Osteocyte (in vitro differentiated cells): Measurements from ENCODE around the gene PGAM4. TPM values are rescaled to one million over a fixed set of nuclear protein-coding genes. Genes with fewer than 3 reads are reported as not detected.
"Not testable (repeated sequence)": the region's sequence is repeated elsewhere in the genome, so short reads cannot be mapped to it uniquely, and the experiment has no call there.

Source experiments
- DNase-seq: peaks from one replicate; pipeline ENCODE4 v3.0.0; 2021; ENCODE audit warnings: mixed read lengths; ENCODE audit not compliant: unreplicated experiment; ENCODE audit errors: extremely low spot score
- H3K27ac Mint-ChIP-seq: one replicate; pipeline ENCODE4 v1.8.0; 2021; ENCODE audit warnings: mild to moderate bottlenecking, mixed read lengths; ENCODE audit not compliant: unreplicated experiment
- H3K27me3 Mint-ChIP-seq: one replicate; pipeline ENCODE4 v1.8.0; 2021; ENCODE audit warnings: mixed read lengths; ENCODE audit not compliant: unreplicated experiment
- H3K36me3 Mint-ChIP-seq: one replicate; pipeline ENCODE4 v1.8.0; 2021; ENCODE audit warnings: mixed read lengths; ENCODE audit not compliant: unreplicated experiment
- H3K4me1 Mint-ChIP-seq: one replicate; pipeline ENCODE4 v1.8.0; 2021; ENCODE audit warnings: mixed read lengths; ENCODE audit not compliant: unreplicated experiment
- H3K4me3 Mint-ChIP-seq: one replicate; pipeline ENCODE4 v1.8.0; 2021; ENCODE audit warnings: mild to moderate bottlenecking, moderate library complexity, mixed read lengths; ENCODE audit not compliant: unreplicated experiment
- H3K9me3 Mint-ChIP-seq: one replicate; pipeline ENCODE4 v1.8.0; 2021; ENCODE audit warnings: mixed read lengths; ENCODE audit not compliant: unreplicated experiment
- total RNA-seq: library from RNA; stranded (reverse); gene quantifications from 2 replicates; pipeline ENCODE4 v1.2.1, GENCODE V29; 2021
- TF ChIP-seq, protein P1 (sequence below): fragments of 200-600 bp; sonication (generic); IDR thresholded peaks from 2 replicates; pipeline ENCODE4 v1.5.0; 2021; ENCODE audit warnings: antibody characterized with exemption, mild to moderate bottlenecking, moderate library complexity

The PGAM4 gene
- total RNA-seq, 1 donor from 2014 or later, result not detected

DNA sequence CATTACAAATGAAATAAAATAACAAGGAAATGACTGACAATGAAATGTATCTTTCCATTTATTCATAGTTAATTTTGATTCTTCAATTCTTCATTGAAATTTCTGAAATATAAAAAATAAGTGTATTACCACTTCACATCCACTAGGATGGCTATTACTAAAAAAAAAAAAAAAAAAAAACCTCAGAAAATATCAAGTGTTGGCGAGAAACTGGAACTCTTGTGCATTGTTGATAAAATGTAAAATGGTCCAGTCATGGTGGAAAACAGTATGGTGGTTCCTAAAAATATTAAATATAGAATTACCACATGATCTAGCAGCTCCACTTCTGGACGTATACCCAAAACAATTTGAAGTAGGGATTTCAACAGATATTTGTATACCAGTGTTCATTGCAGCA, 22.9 kb downstream of the PGAM4 start:
- no peak overlapping the region for H3K27ac Mint-ChIP-seq
- DNase-seq, result no peak
- H3K36me3 Mint-ChIP-seq, result no peaks in the 10 kb centered on the region
- H3K4me1 Mint-ChIP-seq, result peaks cover 9% of the 10 kb centered on the region
- TF ChIP-seq, protein P1, sequence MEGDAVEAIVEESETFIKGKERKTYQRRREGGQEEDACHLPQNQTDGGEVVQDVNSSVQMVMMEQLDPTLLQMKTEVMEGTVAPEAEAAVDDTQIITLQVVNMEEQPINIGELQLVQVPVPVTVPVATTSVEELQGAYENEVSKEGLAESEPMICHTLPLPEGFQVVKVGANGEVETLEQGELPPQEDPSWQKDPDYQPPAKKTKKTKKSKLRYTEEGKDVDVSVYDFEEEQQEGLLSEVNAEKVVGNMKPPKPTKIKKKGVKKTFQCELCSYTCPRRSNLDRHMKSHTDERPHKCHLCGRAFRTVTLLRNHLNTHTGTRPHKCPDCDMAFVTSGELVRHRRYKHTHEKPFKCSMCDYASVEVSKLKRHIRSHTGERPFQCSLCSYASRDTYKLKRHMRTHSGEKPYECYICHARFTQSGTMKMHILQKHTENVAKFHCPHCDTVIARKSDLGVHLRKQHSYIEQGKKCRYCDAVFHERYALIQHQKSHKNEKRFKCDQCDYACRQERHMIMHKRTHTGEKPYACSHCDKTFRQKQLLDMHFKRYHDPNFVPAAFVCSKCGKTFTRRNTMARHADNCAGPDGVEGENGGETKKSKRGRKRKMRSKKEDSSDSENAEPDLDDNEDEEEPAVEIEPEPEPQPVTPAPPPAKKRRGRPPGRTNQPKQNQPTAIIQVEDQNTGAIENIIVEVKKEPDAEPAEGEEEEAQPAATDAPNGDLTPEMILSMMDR, result no peak
- H3K9me3 Mint-ChIP-seq, result peaks cover 3% of the 10 kb centered on the region
- H3K4me3 Mint-ChIP-seq, result no peak overlapping the region
- H3K27me3 Mint-ChIP-seq, result no peaks in the 10 kb centered on the region

DNA sequence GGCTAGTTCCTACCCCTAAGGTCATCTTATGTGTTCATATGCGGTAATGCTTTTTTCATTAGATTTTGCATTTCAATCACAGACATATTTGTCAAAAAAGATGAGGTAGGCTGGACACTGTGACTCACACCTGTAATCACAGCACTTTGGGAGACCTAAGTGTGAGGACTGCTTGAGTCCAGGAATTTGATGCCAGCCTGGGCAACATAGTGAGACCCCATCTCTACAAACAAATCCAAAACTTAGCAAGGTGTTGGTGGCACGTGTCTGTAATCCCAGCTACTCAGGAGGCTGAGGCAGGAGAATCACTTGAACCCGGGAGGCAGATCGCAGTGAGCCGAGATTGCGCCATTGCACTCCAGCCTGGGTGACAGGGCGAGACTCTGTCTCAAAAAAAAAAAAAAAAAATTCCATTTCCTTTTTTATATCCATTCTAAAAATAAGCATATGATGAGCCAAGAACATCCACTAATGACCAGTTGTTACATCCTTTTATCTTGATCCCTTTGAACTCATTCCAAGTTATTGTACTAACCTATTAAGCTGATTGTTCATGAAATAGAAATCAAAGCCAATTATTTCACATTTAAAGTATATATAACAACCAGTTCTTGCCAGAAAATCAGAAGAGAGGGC, 23.4 kb downstream of the PGAM4 start:
- H3K36me3 Mint-ChIP-seq, result no peaks in the 10 kb centered on the region
- no peak overlapping the region for H3K27ac Mint-ChIP-seq
- no peak overlapping the region for H3K4me3 Mint-ChIP-seq
- peaks cover 9% of the 10 kb centered on the region for H3K4me1 Mint-ChIP-seq
- no peaks in the 10 kb centered on the region for H3K27me3 Mint-ChIP-seq
- H3K9me3 Mint-ChIP-seq, result peaks cover 3% of the 10 kb centered on the region
- no peak for DNase-seq
- TF ChIP-seq, protein P1, result no peak

DNA sequence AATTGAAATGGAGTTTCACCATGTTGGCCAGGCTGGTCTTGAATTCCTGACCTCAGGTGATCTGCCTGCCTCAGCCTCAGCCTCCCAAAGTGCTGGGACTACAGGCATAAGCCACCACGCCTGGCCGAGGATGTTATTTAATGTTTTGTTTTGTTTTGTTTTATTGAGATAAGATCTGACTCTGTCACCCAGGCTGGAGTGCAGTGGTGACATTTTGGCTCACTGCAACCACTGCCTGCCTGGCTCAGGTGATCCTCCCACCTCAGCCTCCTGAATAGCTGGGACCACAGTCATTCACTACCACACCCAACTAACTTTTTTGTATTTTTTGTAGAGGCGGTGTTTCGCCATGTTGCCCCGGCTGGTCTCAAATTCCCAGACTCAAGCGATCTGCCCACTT, 24.4 kb downstream of the PGAM4 start:
- H3K4me3 Mint-ChIP-seq, H3K27me3 Mint-ChIP-seq, DNase-seq, H3K4me1 Mint-ChIP-seq, H3K9me3 Mint-ChIP-seq, H3K36me3 Mint-ChIP-seq, H3K27ac Mint-ChIP-seq: not testable (repeated sequence)

DNA sequence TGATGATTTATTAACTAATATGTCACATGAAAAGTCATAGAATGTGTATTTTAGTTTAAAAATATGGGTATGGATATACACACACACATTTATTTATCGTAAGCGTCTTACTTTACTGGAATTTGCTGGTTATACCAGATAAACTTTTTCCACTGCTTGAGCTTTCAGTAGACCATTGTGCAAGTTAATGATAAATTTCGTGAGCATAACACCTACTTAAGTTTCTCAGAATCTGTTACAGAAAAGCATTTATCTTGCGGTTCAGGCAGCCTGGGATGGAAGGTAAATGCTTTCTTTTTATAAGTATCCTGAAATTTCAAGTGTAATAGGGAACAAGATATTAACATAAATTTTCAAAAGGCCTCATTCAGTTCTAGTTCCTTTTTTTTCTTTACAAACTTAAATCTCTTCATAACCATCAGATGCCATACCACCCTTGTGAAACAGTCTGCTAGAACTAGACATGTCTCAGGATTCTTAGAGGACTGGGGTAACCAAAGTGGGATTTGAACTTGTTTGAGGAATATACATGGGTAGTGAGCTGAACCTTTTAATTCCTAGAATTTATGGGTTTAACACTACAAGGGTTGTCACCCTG, 31.3 kb downstream of the PGAM4 start:
- Mint-ChIP-seq H3K4me1 (peaks cover 1% of the 10 kb centered on the region), H3K27me3 (no peaks in the 10 kb centered on the region), H3K27ac (no peak overlapping the region), H3K4me3 (no peak overlapping the region), H3K36me3 (no peaks in the 10 kb centered on the region), H3K9me3 (peaks cover 4% of the 10 kb centered on the region)
- TF ChIP-seq, protein P1, result no peak
- DNase-seq, result no peak

DNA sequence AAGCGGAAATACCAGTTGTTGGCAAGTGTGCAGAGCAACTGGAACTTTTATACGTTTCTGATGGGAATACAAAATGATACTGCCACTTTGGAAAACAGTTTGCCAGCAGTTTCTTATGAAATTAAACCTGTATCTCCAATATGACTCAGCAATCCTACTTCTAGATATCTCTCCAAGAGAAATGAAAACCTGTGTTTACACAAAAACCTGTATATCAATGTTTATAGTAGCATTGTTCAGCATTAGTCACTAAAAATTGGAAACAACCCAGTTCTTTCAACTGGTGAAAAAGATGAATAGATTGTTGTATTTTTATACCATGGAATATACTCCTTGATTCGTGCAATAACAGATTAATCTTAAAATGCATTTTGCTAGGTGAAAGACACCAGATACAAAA, 32.1 kb downstream of the PGAM4 start:
- Mint-ChIP-seq H3K36me3 (no peaks in the 10 kb centered on the region), H3K4me3 (no peak overlapping the region), H3K27me3 (no peaks in the 10 kb centered on the region), H3K27ac (no peak overlapping the region), H3K9me3 (peaks cover 4% of the 10 kb centered on the region), H3K4me1 (peaks cover 1% of the 10 kb centered on the region)
- no peak for DNase-seq
- TF ChIP-seq, protein P1, result no peak
